Posterior vena cava (tissue), 2 donors: ENCODE measurements around the gene FBXO30. TPM values are rescaled to one million over a fixed set of nuclear protein-coding genes. Genes with fewer than 3 reads are reported as not detected.

Experiments used
- DNase-seq: peaks from one replicate; pipeline ENCODE4 v3.0.0-alpha.2; 2020; ENCODE audit warnings: low spot score
- intact Hi-C, 2 donors: fragments of 100-400 bp; cut with DNase I; formaldehyde crosslinking; loops; one replicate each; pipeline versions ENCODE4 v1.14.1 to v1.14.2; 2022 to 2023
- total RNA-seq, 2 donors: library from RNA; stranded (reverse); fragmentation: NEBNext Ultra II Directional; extraction: Animal tissue kit (Norgen Biotek cat#: 25700); gene quantifications; one replicate each; pipeline ENCODE4 v1.2.1, GENCODE V29; 2021
- donor health status: DM: yes; HTN: yes; CAD: no.
- donor health status: DM: yes; HTN: yes; CAD: no.

Gene FBXO30
- total RNA-seq, 2 donors from 2014 or later, result 17.4 to 19.0 TPM

GRCh38 chr6:145824344-145824743, 9.7 kb upstream of the FBXO30 start:
- DNase-seq, result no peak
- intact Hi-C loops, result loop anchor here in 1 of 2 donors (10.0 kb wide), 1 partner anchor 1890 kb away; no protein-coding TSS in a partner anchor

- intact Hi-C loops, result loop anchor here in 1 of 2 donors (10.0 kb wide), 1 partner anchor 1889 kb away; no protein-coding TSS in a partner anchor
- no peak for DNase-seq
Measured at GRCh38 chr6:145823328-145823944, 8.8 kb upstream of the FBXO30 start.

- no peak for DNase-seq
- intact Hi-C loops, result loop anchor here in 1 of 2 donors (10.0 kb wide), 1 partner anchor 1888 kb away; no protein-coding TSS in a partner anchor
Measured at GRCh38 chr6:145822456-145822855, 7.9 kb upstream of the FBXO30 start.

- no peak for DNase-seq
- intact Hi-C loops, result loop anchor here (10.0 kb wide), 2 partner anchors 85 to 1885 kb away; partner anchors contain the start of gene EPM2A (in 1 of the 2)
Measured at GRCh38 chr6:145819994-145820393, 5.4 kb upstream of the FBXO30 start.

GRCh38 chr6:145818796-145819195, 4.2 kb upstream of the FBXO30 start:
- no peak for DNase-seq
- intact Hi-C loops, result loop anchor here in 1 of 2 donors (10.0 kb wide), 1 partner anchor 84 kb away; the partner anchor contains the start of gene EPM2A

- no peak for DNase-seq
- intact Hi-C loops, result loop anchor here in 1 of 2 donors (10.0 kb wide), 1 partner anchor 82 kb away; the partner anchor contains the start of gene EPM2A
Measured at GRCh38 chr6:145816392-145816791, 1.8 kb upstream of the FBXO30 start.

- peak; percentile 81 for DNase-seq
Measured at GRCh38 chr6:145815309-145816274, 997 bp upstream of the FBXO30 start.

GRCh38 chr6:145814035-145814500, 527 bp downstream of the FBXO30 start:
- peak; percentile 86 for DNase-seq
- intact Hi-C loops, result loop anchor here (2.0 to 10.0 kb wide), 2 partner anchors 77 to 79 kb away; partner anchors contain the start of gene EPM2A (in 1 of the 2)

More at GRCh38 chr6:145815309-145816274, 997 bp upstream of the FBXO30 start:
- intact Hi-C loops, result loop anchor here (2.0 to 10.0 kb wide), 2 partner anchors 79 to 81 kb away; partner anchors contain the start of gene EPM2A (in 1 of the 2)

- no peak for DNase-seq
- intact Hi-C loops, result loop anchor here (2.0 to 10.0 kb wide), 2 partner anchors 77 to 79 kb away; partner anchors contain the start of gene EPM2A (in 1 of the 2)
Measured at GRCh38 chr6:145813285-145814034, 1.1 kb downstream of the FBXO30 start.

GRCh38 chr6:145811741-145812140, 2.9 kb downstream of the FBXO30 start:
- no peak for DNase-seq
- intact Hi-C loops, result loop anchor here in 1 of 2 donors (10.0 kb wide), 1 partner anchor 77 kb away; the partner anchor contains the start of gene EPM2A

GRCh38 chr6:145809785-145810184, 4.8 kb downstream of the FBXO30 start:
- intact Hi-C loops, result loop anchor here in 1 of 2 donors (10.0 kb wide), 1 partner anchor 75 kb away; the partner anchor contains the start of gene EPM2A
- DNase-seq, result no peak

GRCh38 chr6:145809211-145809610, 5.4 kb downstream of the FBXO30 start:
- no peak for DNase-seq
- intact Hi-C loops, result no loop called here

GRCh38 chr6:145808239-145808638, 6.4 kb downstream of the FBXO30 start:
- intact Hi-C loops, result no loop called here
- DNase-seq, result no peak

- intact Hi-C loops, result no loop called here
- no peak for DNase-seq
Measured at GRCh38 chr6:145802141-145802540, 12.5 kb downstream of the FBXO30 start.

GRCh38 chr6:145801021-145801420, 13.6 kb downstream of the FBXO30 start:
- DNase-seq, result no peak

GRCh38 chr6:145798530-145798929, 16.1 kb downstream of the FBXO30 start:
- intact Hi-C loops, result no loop called here
- DNase-seq, result no peak

More at GRCh38 chr6:145801021-145801420, 13.6 kb downstream of the FBXO30 start:
- intact Hi-C loops, result no loop called here

- DNase-seq, result no peak
- intact Hi-C loops, result no loop called here
Measured at GRCh38 chr6:145789443-145789842, 25.2 kb downstream of the FBXO30 start.

- DNase-seq, result no peak
Measured at GRCh38 chr6:145787688-145788087, 26.9 kb downstream of the FBXO30 start.

More at GRCh38 chr6:145787688-145788087, 26.9 kb downstream of the FBXO30 start:
- intact Hi-C loops, result no loop called here
